VCaP (cell line): ENCODE results near the gene MYZAP.

Experiments
- H3K27ac ChIP-seq: fragments of 450-650 bp; 2 replicates; pipeline ENCODE4 v1.5.1; 2017
- CTCF ChIP-seq: fragments of 450-650 bp; conservative IDR thresholded peaks from 2 replicates; pipeline ENCODE4 v1.5.1; 2017; ENCODE audit warnings: mild to moderate bottlenecking, moderate library complexity

The MYZAP gene

GRCh38 chr15:57647791-57648130 lies 56.1 kb downstream of the MYZAP start:
- no peak for TF ChIP-seq CTCF
- H3K27ac ChIP-seq, result peak overlapping the region; percentile 50

GRCh38 chr15:57649138-57649537 lies 57.4 kb downstream of the MYZAP start:
- no peak overlapping the region for H3K27ac ChIP-seq
- no peak for TF ChIP-seq CTCF

DNA sequence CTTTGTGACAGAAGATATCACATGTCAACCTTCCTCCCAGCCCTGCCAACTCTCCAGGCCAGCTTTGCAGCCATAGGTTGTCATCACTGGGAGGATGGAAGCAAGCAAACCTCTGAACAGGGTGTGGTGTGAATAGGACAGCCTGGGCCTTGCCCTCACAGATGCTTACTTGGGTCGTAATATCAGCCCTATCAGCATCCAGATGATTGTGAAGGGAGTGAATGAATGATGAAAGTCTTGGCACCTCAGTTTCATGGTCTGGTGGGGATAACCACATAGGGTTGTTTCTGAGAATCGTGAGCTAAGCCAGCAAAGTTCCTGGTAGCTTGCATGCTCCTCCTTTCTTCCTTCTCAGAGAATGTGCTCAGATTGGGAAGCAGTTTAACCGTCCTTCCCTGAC lies 59.7 kb downstream of the MYZAP start:
- TF ChIP-seq CTCF, result no peak
- H3K27ac ChIP-seq, result no peak overlapping the region

DNA sequence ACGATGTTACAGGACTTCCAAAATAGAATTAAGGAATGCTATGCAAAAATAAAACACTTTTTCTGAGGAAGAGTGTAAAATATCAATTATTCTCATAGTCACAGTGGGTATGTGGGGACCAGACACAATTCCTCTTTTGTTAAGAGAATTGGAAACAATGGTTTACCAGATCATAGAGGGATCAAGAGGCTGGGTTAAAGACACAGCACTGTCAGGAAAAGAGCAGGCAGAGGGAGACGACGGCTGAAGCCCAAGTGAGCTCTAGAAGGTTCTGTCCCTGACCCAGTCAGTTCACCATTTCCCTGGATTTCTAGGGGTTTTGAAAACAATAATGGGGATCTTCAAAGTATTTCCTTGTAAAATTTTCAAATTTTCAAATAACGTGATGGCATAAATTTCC lies 60.8 kb downstream of the MYZAP start:
- H3K27ac ChIP-seq, result no peak overlapping the region
- no peak for TF ChIP-seq CTCF

GRCh38 chr15:57654153-57654852 lies 62.6 kb downstream of the MYZAP start:
- TF ChIP-seq CTCF, result no peak
- H3K27ac ChIP-seq, result no peak overlapping the region

DNA sequence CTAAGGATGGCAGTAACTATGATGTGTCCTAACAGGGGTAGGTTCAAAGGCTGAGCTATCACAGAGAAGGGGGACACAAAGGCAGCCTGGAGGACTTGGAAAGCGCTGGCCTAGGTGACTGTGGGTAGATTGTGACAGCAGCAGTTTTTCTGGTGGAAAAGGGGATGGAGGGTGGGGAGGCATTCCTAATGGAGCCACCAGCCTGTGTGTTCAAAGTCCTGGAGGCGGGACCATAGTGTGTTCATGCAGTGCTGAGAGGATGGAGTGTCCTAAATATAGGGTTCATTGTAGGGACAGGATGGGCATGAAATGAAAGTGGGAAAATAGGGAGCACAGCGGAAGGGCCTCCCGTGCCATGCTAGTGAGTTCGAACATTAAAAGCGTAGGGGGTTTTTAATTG lies 63.3 kb downstream of the MYZAP start:
- no peak overlapping the region for H3K27ac ChIP-seq
- no peak for TF ChIP-seq CTCF

DNA sequence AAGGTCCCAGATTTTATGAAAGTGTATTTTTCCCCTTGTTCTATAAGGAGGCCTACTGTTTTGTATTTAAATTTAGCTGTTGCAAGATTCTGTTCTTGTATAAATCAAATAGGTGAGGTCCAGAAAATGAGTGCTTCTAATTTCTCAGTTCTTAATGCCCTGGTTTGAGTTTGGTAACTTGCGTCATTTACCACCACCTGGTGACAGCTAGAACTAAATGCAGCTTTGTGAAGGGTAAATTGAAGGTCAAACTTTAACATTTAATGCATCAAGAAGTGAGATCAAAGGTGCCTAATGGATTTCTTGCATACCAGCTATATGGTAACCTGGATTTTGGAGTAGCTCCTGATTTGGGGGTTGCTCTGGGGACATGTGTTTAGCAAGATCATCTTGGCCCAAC lies 64.1 kb downstream of the MYZAP start:
- no peak for TF ChIP-seq CTCF

More for the DNA sequence above, 64.1 kb downstream of the MYZAP start:
- no peak overlapping the region for H3K27ac ChIP-seq
